ENCODE measurements around the gene BANF1. TPM values are rescaled to one million over a fixed set of nuclear protein-coding genes. Genes with fewer than 3 reads are reported as not detected.

BANF1 gene
- total RNA-seq, 1 donor from 2014 or later, result 180 TPM

DNA sequence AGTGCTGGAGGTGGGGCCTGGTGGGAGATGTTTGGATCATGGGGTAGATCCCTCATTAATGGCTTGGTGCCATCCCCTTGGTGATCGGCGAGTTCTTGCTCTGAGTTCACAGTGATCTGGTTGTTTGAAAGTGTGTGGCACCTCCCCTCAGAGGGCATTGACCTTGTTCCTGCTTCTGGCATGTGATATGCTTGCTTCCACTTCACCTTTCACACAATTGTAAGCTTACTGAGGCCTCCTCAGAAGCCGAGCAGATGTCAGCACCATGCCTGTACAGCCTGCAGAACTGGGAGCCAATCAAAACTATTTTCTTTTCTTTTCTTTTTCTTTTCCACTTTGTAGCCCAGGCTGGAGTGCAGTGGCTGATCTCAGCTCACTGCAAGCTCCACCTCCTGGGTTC is 35.0 kb downstream of the BANF1 start:
- peak overlapping the region; percentile 35 for H3K4me3 Mint-ChIP-seq (ENCODE audit: unreplicated experiment)
- no peak for TF ChIP-seq EZH2 (IDR thresholded peaks at IDR 0.05; ENCODE audit: insufficient read depth, low read length)
- TF ChIP-seq, protein P1, sequence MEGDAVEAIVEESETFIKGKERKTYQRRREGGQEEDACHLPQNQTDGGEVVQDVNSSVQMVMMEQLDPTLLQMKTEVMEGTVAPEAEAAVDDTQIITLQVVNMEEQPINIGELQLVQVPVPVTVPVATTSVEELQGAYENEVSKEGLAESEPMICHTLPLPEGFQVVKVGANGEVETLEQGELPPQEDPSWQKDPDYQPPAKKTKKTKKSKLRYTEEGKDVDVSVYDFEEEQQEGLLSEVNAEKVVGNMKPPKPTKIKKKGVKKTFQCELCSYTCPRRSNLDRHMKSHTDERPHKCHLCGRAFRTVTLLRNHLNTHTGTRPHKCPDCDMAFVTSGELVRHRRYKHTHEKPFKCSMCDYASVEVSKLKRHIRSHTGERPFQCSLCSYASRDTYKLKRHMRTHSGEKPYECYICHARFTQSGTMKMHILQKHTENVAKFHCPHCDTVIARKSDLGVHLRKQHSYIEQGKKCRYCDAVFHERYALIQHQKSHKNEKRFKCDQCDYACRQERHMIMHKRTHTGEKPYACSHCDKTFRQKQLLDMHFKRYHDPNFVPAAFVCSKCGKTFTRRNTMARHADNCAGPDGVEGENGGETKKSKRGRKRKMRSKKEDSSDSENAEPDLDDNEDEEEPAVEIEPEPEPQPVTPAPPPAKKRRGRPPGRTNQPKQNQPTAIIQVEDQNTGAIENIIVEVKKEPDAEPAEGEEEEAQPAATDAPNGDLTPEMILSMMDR (IDR thresholded peaks at IDR 0.05; ENCODE audit: insufficient read depth, low read depth, low read length), result no peak
- no peaks in the 10 kb centered on the region for H3K4me1 Mint-ChIP-seq (ENCODE audit: low read depth, unreplicated experiment)
- FAIRE-seq (no peak), DNase-seq (ENCODE audit: low read depth) (no peak)
- Histone ChIP-seq H3K27me3 (ENCODE audit: insufficient read depth, low read length) (peaks cover 2% of the 10 kb centered on the region), H2AFZ (ENCODE audit: low read depth, low read length) (no peak overlapping the region), H3K4me1 (ENCODE audit: insufficient read depth, low read length) (no peaks in the 10 kb centered on the region), H3K79me2 (ENCODE audit: insufficient read depth, low read length) (no peaks in the 10 kb centered on the region), H3K9me3 (ENCODE audit: insufficient read depth, low read depth, low read length) (peaks cover 3% of the 10 kb centered on the region), H3K4me3 (ENCODE audit: insufficient read depth, low read depth, low read length) (no peak overlapping the region), H3K9ac (ENCODE audit: low read length) (no peak overlapping the region), H3K36me3 (ENCODE audit: insufficient read depth, low read length) (no peaks in the 10 kb centered on the region), H3K4me2 (ENCODE audit: low read length) (no peak overlapping the region), H3K27ac (ENCODE audit: low read depth, low read length) (no peak overlapping the region), H4K20me1 (ENCODE audit: insufficient read depth, low read length) (no peaks in the 10 kb centered on the region)
- H3K27me3 Mint-ChIP-seq (ENCODE audit: low read depth, unreplicated experiment), result peaks cover 10% of the 10 kb centered on the region
- H3K27ac Mint-ChIP-seq (ENCODE audit: unreplicated experiment), result no peak overlapping the region
- no peaks in the 10 kb centered on the region for H3K36me3 Mint-ChIP-seq (ENCODE audit: low read depth, unreplicated experiment)
- H3K9me3 Mint-ChIP-seq (ENCODE audit: unreplicated experiment), result peaks cover 16% of the 10 kb centered on the region

- no peaks in the 10 kb centered on the region for H3K36me3 Mint-ChIP-seq (ENCODE audit: low read depth, unreplicated experiment)
- no peak overlapping the region for H3K4me3 Mint-ChIP-seq (ENCODE audit: unreplicated experiment)
- H3K27me3 ChIP-seq (ENCODE audit: insufficient read depth, low read length), result peaks cover 2% of the 10 kb centered on the region
- no peaks in the 10 kb centered on the region for H4K20me1 ChIP-seq (ENCODE audit: insufficient read depth, low read length)
- no peak for DNase-seq (ENCODE audit: low read depth)
- peaks cover 7% of the 10 kb centered on the region for H3K27me3 Mint-ChIP-seq (ENCODE audit: low read depth, unreplicated experiment)
- H3K9ac ChIP-seq (ENCODE audit: low read length), result no peak overlapping the region
- no peak overlapping the region for H2AFZ ChIP-seq (ENCODE audit: low read depth, low read length)
- peaks cover 12% of the 10 kb centered on the region for H3K9me3 Mint-ChIP-seq (ENCODE audit: unreplicated experiment)
- H3K27ac Mint-ChIP-seq (ENCODE audit: unreplicated experiment), result no peak overlapping the region
- no peaks in the 10 kb centered on the region for H3K36me3 ChIP-seq (ENCODE audit: insufficient read depth, low read length)
- H3K4me2 ChIP-seq (ENCODE audit: low read length), result no peak overlapping the region
- no peak overlapping the region for H3K4me3 ChIP-seq (ENCODE audit: insufficient read depth, low read depth, low read length)
- peaks cover 3% of the 10 kb centered on the region for H3K9me3 ChIP-seq (ENCODE audit: insufficient read depth, low read depth, low read length)
- TF ChIP-seq, protein P1 (IDR thresholded peaks at IDR 0.05; ENCODE audit: insufficient read depth, low read depth, low read length), result no peak
- no peak for TF ChIP-seq EZH2 (IDR thresholded peaks at IDR 0.05; ENCODE audit: insufficient read depth, low read length)
- no peaks in the 10 kb centered on the region for H3K4me1 Mint-ChIP-seq (ENCODE audit: low read depth, unreplicated experiment)
- no peaks in the 10 kb centered on the region for H3K4me1 ChIP-seq (ENCODE audit: insufficient read depth, low read length)
- no peaks in the 10 kb centered on the region for H3K79me2 ChIP-seq (ENCODE audit: insufficient read depth, low read length)
- no peak for FAIRE-seq
- H3K27ac ChIP-seq (ENCODE audit: low read depth, low read length), result no peak overlapping the region
Measured at GRCh38 chr11:66039765-66040164, 37.5 kb downstream of the BANF1 start.

DNA sequence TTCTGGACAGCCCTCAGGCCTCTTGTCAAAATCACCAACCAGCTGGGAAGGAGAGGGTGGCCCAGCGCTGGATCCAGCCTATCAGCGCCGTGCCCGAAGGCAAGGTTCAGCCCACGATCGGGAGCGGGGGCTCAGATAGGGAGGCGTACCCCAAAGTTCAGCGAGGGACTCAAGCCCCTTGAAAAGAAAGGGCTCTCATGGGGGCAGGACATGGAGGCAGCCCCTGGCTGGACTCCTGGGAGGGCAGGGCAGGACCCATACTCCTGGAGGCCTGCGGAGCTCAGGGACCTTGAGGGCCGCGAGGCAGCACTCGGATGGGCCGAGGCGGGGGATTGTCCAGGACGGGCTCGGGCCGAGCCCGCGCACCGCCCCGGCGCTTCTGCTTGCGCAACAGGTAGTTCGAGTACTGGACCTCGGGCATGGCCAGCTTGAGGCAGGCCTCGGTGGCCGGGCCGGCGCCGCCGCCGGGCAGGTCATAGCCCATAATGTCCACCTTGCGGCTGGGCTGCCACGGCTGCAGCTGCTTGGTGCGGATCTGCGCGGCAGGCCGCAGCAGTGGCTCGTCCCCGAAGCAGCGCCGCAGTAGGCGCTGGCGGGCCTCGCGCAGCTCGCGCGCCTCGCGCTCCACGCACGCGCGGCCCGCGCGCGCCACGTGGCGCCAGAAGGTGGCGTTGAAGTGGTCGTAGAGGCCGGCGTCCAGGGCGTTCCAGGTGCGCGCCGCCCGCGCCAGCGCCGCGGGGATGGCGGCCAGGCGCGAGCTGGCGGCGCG is 40.1 kb downstream of the BANF1 start:
- H3K36me3 Mint-ChIP-seq (ENCODE audit: low read depth, unreplicated experiment), result no peaks in the 10 kb centered on the region
- H3K9me3 Mint-ChIP-seq (ENCODE audit: unreplicated experiment), result peaks cover 8% of the 10 kb centered on the region
- H3K4me1 Mint-ChIP-seq (ENCODE audit: low read depth, unreplicated experiment), result no peaks in the 10 kb centered on the region
- H3K79me2 ChIP-seq (ENCODE audit: insufficient read depth, low read length), result no peaks in the 10 kb centered on the region
- no peak overlapping the region for H2AFZ ChIP-seq (ENCODE audit: low read depth, low read length)
- no peak for DNase-seq (ENCODE audit: low read depth)
- H3K27me3 ChIP-seq (ENCODE audit: insufficient read depth, low read length), result peaks cover 5% of the 10 kb centered on the region
- no peak for FAIRE-seq
- TF ChIP-seq, protein P1 (IDR thresholded peaks at IDR 0.05; ENCODE audit: insufficient read depth, low read depth, low read length), result no peak
- no peak for TF ChIP-seq EZH2 (IDR thresholded peaks at IDR 0.05; ENCODE audit: insufficient read depth, low read length)
- no peak overlapping the region for H3K4me3 Mint-ChIP-seq (ENCODE audit: unreplicated experiment)
- H3K36me3 ChIP-seq (ENCODE audit: insufficient read depth, low read length), result no peaks in the 10 kb centered on the region
- H3K4me2 ChIP-seq (ENCODE audit: low read length), result no peak overlapping the region
- no peak overlapping the region for H3K4me3 ChIP-seq (ENCODE audit: insufficient read depth, low read depth, low read length)
- H3K9me3 ChIP-seq (ENCODE audit: insufficient read depth, low read depth, low read length), result no peaks in the 10 kb centered on the region
- H3K27ac ChIP-seq (ENCODE audit: low read depth, low read length), result no peak overlapping the region
- H4K20me1 ChIP-seq (ENCODE audit: insufficient read depth, low read length), result no peaks in the 10 kb centered on the region
- peaks cover 2% of the 10 kb centered on the region for H3K4me1 ChIP-seq (ENCODE audit: insufficient read depth, low read length)
- peaks cover 12% of the 10 kb centered on the region for H3K27me3 Mint-ChIP-seq (ENCODE audit: low read depth, unreplicated experiment)
- H3K27ac Mint-ChIP-seq (ENCODE audit: unreplicated experiment), result no peak overlapping the region
- no peak overlapping the region for H3K9ac ChIP-seq (ENCODE audit: low read length)

All from astrocyte (in vitro differentiated cells and primary cell).